Non-pigmented ciliary epithelial cell (primary cell): Measurements from ENCODE around the gene LPAR2.
"Not testable (repeated sequence)": the region's sequence is repeated elsewhere in the genome, so short reads cannot be mapped to it uniquely, and the experiment has no call there.

ENCODE experiments used
- DNase-seq: peaks from one replicate; pipeline ENCODE4 v3.0.0-alpha.2; 2010; ENCODE audit warnings: low read depth

The LPAR2 gene

DNA sequence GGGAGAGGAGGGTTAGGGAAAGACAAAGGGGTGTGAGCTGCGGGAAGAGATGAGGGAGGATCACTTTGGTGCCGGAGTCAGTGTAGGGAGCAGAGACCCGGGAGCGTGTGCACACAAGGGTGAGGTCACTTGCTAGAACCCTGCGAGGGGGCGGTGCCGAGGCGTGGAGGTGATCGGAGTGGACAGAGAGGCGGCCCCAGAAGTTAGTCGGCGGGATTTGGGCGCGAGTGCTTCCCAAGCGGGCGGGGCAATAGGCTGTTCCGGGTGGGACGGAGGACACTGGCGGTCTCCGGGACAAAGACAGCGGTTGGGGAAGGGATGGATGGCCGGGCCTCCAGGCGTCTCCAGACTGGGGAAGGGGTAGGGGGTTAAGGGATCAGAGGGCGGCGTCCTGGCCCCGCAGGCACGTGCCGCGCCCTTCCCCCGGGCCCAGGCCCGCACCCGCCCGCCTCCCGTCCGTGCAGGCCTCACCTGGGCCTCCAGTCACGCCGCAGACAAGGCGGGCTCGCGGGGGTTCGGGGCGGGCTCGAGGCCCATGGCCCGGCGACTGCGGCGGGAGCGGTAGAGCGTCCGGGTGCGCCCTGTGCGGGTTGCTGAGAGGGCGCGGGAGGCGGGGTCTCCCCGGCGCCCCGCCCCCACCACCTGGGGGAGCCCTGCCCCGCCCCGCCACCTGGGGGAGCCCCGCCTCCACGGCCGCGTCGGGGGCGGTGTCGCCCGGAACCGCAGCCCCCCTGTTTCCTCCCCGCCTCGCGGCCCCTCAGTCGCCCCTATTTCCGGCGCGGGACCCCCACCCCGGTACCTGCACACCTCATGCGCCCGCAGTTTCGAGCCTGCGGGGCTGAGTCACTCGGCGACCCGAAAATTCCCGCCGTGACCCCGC is at the start of gene LPAR2:
Gene LPAR2 (minus strand): TSS at position 600 of the 880 bp plus-strand sequence. CDS start 945 bp downstream, outside the sequence.
- no peak for DNase-seq

- DNase-seq: no peak
Measured at GRCh38 chr19:19677579-19677978, 49.6 kb upstream of the LPAR2 start.

- DNase-seq: no peak
Measured at GRCh38 chr19:19674315-19674714, 46.3 kb upstream of the LPAR2 start.

GRCh38 chr19:19672816-19673215 is 44.8 kb upstream of the LPAR2 start:
- DNase-seq: no peak

DNA sequence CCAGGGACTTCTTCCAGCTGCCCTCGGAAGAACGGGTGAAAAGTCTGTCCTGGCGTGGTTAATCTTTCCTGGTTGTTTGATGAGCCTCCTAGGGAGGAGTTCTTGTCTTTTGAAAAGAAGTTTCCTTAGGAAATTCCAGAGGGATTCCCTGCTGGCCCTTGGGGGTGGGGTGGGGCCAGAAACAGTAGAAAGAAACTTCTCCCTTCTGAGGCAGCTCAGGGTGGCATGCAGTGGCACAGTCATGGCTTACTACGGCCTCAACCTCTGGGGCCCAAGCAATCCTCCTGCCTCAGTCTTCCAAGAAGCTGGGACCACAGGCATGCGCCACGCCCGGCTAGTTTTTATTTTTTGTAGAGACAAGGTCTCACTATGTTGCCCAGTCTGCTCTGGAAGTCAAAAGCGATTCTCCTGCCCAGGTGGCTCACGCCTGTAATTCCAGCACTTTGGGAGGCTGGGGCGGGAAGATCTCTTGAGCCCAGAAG is 42.1 kb upstream of the LPAR2 start:
- DNase-seq: no peak

DNA sequence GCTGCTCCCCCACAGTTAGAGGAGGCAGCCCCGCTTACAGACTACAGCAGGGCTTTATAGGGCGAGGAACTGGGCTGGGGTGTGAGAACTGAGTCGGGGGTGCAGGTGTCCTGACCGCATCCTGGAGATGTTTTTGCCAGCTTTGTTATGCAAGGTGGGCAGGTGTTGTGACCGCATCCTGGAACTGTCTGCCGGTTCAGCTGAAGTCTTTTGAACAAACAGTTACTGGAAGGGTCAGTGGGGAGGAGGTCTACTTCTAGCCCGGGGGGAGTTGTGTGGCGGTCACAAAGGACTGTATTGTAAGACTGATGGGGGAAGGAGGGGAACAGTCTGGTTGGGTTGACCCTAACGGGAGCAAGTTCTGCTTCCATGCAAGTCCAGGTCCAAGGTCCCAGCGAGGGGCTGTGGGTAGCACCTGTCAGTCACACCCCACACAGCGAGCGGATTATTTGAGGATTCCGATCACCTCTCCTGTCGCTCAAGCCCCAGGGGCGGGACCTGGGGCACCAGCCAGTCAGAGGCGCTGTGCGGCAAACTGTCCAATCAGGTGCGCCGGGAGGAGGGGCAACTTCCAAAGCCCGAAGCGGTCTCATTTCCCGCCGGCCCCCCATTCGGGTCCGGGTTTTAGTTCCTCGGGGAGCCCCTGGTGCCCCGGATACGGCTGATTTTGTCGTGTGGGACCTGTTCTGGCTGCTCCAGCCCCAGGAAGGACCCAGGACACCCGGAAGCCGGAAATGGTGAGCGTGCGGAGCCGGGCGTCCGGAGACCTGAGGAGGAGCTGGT is 40.4 kb upstream of the LPAR2 start, which contains the start of gene ZNF101:
Gene ZNF101 (plus strand): TSS at position 610 of the 783 bp plus-strand sequence. CDS start 125 bp downstream, at position 735.
- DNase-seq: peak; percentile 51

DNA sequence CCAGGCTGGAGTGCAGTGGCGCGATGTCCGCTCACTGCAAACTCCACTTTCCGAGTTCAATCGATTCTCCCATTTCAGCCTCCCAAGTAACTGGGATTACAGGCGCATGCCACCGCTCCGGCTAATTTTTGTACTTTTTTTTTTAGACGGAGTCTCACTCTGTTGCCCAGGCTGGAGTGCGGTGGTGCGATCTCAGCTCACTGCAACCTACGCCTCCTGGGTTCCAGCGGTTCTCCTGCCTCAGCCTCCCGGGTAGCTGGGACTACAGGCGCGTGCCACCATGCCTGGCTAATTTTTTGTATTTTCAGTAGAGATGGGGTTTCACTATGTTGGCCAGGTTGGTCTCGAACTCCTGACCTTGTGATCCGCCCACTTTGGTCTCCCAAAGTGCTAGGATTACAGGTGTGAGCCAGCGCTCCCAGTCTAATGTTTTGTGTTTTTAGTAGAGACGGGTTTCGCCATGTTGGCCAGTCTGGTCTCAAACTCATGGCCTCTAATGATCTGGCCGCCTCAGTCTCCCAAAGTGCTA is 37.5 kb upstream of the LPAR2 start:
- DNase-seq: not testable (repeated sequence)

- peak; percentile 83 for DNase-seq
Measured at GRCh38 chr19:19663256-19664120, 35.5 kb upstream of the LPAR2 start, which contains the start of gene ATP13A1. TSS of gene ATP13A1 (minus strand) at chr19:19663676. CDS start at chr19:19663666, 10 bp downstream.

- no peak for DNase-seq
Measured at GRCh38 chr19:19662871-19663255, 34.8 kb upstream of the LPAR2 start.

DNA sequence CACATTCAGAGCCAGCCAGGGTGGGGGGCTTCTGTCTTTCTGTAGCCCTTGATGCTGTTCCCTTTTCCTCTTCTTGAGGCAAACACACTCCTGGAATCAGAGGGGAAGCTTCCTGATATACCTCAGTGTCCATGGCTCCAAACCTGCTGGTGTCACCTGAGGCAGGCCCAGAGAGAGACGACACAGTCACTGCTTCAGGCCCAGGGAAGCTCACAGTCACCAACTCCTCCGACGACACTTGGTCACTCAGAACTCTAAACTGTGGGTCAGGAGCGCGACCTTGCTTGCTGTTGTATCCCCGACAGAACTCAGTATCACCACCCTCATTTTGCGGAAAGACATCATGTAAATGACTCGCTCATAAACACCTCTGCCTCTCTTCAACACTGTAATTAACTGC is 34.3 kb upstream of the LPAR2 start:
- DNase-seq: no peak

DNA sequence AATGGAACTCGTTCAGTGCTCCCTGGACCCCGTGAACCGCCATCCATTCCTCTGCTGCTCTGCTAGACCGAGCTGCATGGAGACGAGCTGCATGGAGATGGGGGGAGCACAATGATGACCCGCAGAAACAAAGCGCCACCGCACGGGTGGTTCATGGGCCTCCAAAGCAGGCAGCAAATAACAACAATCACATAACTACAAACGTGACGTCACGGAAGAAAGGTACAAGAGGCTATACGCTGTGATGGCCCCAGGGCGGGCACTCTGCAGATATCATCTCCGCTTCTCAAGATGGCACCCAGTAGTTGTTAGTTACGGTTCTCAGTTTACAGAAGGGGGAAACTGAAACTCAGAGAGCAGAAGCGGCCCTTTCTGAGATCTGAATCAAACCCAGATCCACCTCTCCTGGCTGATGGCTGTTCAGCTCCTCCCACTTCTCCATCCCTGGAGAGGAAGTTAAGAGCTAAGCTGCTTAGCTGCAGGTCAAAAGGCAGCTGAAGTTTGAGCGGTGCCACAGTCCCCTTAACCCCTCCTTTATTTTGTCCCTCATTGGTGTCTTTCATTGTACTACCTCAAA is 33.7 kb upstream of the LPAR2 start:
- no peak for DNase-seq

GRCh38 chr19:19661141-19661674 is 33.2 kb upstream of the LPAR2 start:
- DNase-seq: no peak

- no peak for DNase-seq
Measured at GRCh38 chr19:19659646-19660245, 31.7 kb upstream of the LPAR2 start.

GRCh38 chr19:19657397-19657783 is 29.4 kb upstream of the LPAR2 start:
- DNase-seq: no peak

DNA sequence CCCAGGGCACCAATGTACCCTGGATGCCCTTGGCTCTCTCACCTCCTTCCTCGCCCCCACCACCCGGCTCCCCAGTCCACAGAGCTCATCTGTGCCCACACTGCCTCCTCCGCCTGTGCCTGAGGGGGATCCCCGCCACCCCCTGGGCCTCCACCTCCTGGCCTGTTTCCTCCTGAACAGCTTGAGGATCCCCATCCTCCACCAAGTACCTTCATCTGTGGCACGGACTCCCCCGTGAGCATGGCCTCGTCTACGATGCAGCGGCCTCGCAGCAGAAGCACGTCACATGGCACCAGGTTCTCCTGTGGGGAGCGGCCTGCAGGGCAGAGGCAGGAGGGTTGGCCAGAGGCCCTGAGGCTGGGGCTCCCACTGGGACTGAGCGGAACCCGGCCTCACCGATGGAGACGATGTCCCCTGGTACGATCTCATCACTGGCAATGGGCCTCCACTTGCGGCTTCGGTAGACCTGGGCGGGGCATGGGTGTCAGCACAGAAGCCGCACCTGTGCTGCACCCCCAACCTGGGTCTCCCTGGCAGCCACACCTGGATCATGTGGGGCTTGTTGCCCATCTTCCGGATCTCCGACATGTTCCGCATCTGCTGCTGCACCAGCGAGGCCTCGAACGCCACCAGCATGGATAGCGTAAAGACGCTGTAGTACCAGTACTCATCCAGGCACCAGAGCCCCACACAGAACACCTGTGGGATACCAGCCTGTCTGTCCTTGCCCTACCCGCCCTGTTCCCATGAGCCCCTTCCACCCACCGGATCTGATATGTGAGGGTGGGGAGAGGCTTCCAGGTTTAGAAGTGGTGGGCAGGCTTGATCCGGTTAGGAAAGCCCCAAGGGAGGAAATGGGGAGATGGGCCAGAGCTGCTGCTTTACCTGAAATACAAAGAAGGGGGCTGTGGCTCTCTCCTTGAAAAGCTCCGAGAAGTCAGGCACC is 28.7 kb upstream of the LPAR2 start:
- no peak for DNase-seq

DNA sequence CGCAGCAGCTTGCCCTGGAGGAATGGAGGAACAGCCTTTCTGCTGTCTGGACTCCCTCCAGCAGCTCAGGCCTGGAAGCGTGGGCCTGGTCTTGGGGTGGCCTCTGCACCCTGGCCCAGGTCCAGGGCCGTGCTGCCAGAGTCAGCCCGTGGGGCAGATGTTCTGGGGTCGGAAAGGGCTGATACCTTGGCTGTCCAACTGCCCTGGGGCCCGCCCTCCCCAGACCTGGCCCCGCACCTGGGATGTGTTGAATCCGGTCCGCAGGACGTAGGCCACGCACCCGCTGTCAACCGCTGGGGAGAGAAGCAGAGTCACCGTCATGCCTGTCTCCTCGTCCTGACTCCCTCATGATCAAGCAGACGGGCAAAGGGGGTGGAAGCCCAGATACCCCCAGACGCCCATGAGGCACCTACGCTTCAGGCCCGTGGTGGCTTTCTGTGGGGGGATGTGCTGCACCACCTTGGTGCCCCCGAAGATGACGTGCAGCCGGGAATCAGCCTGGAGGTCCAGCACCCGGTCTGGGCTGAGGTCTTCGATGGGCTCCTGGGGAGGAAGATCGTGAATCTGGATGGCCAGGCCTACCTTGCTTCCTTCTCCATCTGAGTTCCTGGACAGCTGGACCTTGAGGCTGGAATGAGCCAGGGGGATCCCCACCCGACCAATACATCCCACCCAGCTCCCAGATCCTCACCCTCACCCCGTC is 27.8 kb upstream of the LPAR2 start:
- no peak for DNase-seq

DNA sequence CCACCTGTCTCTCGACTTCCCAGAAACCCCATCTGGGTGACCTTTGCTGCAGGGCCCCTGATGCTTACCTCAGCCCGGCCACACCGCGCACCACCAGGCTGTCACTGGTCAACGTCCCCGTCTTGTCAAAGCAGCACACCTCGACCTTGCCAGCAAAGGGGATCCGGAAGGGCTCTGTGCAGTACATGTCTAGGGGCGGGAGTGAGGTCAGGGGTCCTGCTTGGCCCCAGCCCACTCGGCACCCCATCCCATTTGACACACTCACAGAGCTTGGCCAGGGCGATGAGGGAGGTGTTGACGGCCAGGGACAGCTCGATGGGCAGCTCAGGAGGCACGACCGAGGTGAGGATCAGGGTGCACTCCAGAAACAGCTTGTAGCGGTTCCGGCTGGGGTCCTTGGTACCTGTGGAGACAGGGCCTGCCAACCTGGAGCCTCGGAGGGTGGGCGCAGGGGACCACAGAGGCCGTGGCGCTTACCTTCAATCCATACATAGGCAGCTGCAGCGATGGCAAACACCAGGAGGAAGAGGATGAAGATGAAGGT is 27.1 kb upstream of the LPAR2 start:
- no peak for DNase-seq

GRCh38 chr19:19654441-19654840 is 26.4 kb upstream of the LPAR2 start:
- no peak for DNase-seq
